NT2/D1 (cell line): Measurements from ENCODE around the gene KMT2A.
A peak's percentile ranks its signal among the peaks of the same experiment; 100 is the strongest.
"Not testable (repeated sequence)": the region's sequence is repeated elsewhere in the genome, so short reads cannot be mapped to it uniquely, and the experiment has no call there.

Experiments used
- DNase-seq: peaks from one replicate; pipeline ENCODE4 v3.0.0-alpha.2; 2011; ENCODE audit warnings: low read depth, low spot score
- H3K27me3 ChIP-seq: 2 replicates; pipeline ENCODE4 v1.6.0; 2011; ENCODE audit warnings: mild to moderate bottlenecking; ENCODE audit not compliant: insufficient read length, insufficient read depth
- H3K36me3 ChIP-seq: 2 replicates; pipeline ENCODE4 v1.6.1; 2011; ENCODE audit warnings: mild to moderate bottlenecking, low read length, mixed read lengths; ENCODE audit not compliant: insufficient read depth, insufficient read length
- H3K4me1 ChIP-seq: 2 replicates; pipeline ENCODE4 v1.5.1; 2011; ENCODE audit not compliant: insufficient read depth, insufficient read length
- H3K4me3 ChIP-seq: 2 replicates; pipeline ENCODE4 v1.5.1; 2011; ENCODE audit warnings: low read depth; ENCODE audit not compliant: insufficient read length
- H3K9ac ChIP-seq: 2 replicates; pipeline ENCODE4 v1.6.0; 2011; ENCODE audit warnings: low read depth; ENCODE audit not compliant: insufficient read length
- H3K9me3 ChIP-seq: 2 replicates; pipeline ENCODE4 v1.5.1; 2011; ENCODE audit warnings: mild to moderate bottlenecking, low read length; ENCODE audit not compliant: insufficient read depth
- SUZ12 ChIP-seq: IDR thresholded peaks from 2 replicates; pipeline ENCODE4 v1.6.1; 2011; ENCODE audit not compliant: insufficient read length, insufficient read depth; ENCODE audit errors: extremely low read depth
- YY1 ChIP-seq: IDR thresholded peaks from 2 replicates; pipeline ENCODE4 v1.6.1; 2011; ENCODE audit not compliant: insufficient read length, insufficient read depth
- ZNF274 ChIP-seq: IDR thresholded peaks from 2 replicates; pipeline ENCODE4 v1.6.1; 2011; ENCODE audit warnings: mild to moderate bottlenecking, low read depth, low read length

The KMT2A gene

DNA sequence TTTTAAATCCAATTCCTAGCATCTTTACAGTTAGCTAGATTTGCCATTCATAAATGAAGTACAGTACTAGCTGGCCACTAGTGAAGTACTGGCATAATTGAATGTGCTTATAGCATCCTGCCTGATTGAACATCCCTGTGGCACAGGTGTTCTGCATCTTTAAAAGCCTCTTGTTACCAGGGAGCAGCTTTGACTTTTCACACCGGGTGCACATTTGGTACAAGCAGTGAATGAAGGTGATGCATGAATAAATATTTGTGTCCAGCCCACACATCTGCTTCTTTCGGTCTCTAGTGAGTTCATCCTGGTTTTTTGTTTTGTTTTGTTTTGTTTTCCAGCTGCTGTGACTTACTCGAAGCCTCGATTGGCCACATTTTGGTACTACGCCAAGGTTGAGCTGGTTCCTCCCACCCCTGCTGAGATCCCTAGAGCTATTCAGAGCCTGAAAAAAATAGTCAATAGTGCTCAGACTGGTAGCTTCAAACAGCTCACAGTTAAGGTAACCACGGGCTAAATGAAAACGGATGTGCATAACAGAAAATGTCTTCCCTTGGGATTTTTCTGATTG lies 29.6 kb upstream of the KMT2A start:
- H3K4me3 ChIP-seq = no peak overlapping the region
- no peak for TF ChIP-seq ZNF274
- TF ChIP-seq SUZ12 = no peak
- no peak for TF ChIP-seq YY1
- H3K4me1 ChIP-seq = no peaks in the 10 kb centered on the region
- H3K9ac ChIP-seq = no peak overlapping the region
- DNase-seq = no peak
- H3K9me3 ChIP-seq = no peaks in the 10 kb centered on the region
- peaks cover 58% of the 10 kb centered on the region for H3K36me3 ChIP-seq
- no peaks in the 10 kb centered on the region for H3K27me3 ChIP-seq

DNA sequence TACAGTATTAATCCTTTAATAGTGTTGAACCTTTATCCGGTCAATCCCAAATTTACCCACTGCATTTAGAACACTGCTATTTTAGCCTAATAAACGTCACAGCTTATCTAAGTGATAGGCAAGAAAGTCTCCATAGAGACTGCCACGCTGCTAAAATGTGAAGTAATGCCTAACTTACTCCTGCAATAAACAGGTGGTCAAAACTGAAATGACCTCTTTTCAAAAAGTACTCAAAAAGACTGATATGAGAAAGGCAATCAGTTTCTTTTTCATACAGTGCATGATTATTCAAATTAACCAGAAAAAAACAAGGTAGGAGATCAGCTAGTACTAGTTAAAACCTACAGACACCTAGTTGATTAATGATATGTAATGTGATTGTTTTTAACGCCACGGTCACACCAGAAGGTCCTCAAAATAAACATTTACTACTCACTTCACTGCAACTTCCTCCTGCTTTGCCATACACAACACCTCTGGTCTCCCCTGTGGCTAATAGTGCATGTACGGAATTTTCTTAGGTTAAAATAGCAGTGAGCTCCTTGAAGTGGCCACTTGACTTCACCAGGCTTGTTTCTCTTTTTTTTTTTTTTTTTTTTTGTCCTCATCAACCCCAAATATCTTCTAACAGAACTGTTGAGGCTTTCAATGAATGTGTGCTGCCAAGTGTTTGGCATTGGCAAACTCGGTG lies 26.1 kb upstream of the KMT2A start:
- TF ChIP-seq YY1 = no peak
- TF ChIP-seq SUZ12 = no peak
- TF ChIP-seq ZNF274 = no peak
- Histone ChIP-seq H3K36me3 (peaks cover 44% of the 10 kb centered on the region), H3K4me3 (no peak overlapping the region), H3K4me1 (no peaks in the 10 kb centered on the region), H3K9me3 (no peaks in the 10 kb centered on the region), H3K9ac (no peak overlapping the region), H3K27me3 (no peaks in the 10 kb centered on the region)
- DNase-seq = no peak

DNA sequence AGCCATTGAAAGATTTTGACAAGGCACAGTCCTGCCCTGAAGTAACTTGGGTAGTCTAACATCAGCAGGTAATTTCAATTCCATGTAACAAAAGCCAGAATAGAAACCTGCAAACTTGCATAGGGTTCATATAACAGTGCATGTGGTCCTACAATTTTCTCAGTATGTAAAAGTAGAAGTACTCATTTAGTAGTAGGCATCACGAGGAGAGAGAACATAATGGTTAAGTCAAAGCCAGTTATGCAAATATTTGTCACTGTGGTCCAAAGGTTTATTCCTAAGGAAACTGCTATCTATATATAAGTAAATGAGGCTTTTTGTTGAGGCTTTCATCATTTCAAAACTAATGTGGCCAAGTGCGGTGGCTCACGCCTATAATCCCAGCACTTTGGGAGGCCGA lies 24.8 kb upstream of the KMT2A start:
- peaks cover 32% of the 10 kb centered on the region for H3K36me3 ChIP-seq
- no peaks in the 10 kb centered on the region for H3K27me3 ChIP-seq
- H3K4me1 ChIP-seq = no peaks in the 10 kb centered on the region
- H3K4me3 ChIP-seq = no peak overlapping the region
- H3K9ac ChIP-seq = no peak overlapping the region
- no peak for DNase-seq
- TF ChIP-seq YY1 (no peak), SUZ12 (no peak), ZNF274 (no peak)
- no peaks in the 10 kb centered on the region for H3K9me3 ChIP-seq

DNA sequence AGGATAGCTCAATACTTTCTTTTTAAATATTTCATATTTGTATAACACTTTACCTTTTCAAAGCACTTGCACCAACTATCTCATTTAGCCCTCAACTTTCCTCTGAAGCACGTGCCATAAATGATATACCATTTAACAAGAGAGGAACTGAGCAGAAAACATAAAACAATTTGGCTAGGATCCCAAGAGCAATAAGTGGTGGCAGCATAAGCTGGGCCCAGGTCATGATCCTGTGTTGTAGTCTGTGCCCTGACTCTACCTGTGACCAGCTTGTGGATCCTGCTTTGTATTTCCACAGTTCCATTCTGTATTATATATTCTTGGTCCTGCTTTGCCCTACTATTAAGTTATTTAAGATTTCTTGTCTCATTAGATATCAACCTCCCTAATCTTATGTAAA lies 23.4 kb upstream of the KMT2A start:
- TF ChIP-seq SUZ12 (no peak), ZNF274 (no peak), YY1 (no peak)
- H3K36me3 ChIP-seq = peaks cover 21% of the 10 kb centered on the region
- H3K4me3 ChIP-seq = no peak overlapping the region
- no peaks in the 10 kb centered on the region for H3K4me1 ChIP-seq
- H3K9ac ChIP-seq = no peak overlapping the region
- DNase-seq = no peak
- no peaks in the 10 kb centered on the region for H3K9me3 ChIP-seq
- H3K27me3 ChIP-seq = no peaks in the 10 kb centered on the region

DNA sequence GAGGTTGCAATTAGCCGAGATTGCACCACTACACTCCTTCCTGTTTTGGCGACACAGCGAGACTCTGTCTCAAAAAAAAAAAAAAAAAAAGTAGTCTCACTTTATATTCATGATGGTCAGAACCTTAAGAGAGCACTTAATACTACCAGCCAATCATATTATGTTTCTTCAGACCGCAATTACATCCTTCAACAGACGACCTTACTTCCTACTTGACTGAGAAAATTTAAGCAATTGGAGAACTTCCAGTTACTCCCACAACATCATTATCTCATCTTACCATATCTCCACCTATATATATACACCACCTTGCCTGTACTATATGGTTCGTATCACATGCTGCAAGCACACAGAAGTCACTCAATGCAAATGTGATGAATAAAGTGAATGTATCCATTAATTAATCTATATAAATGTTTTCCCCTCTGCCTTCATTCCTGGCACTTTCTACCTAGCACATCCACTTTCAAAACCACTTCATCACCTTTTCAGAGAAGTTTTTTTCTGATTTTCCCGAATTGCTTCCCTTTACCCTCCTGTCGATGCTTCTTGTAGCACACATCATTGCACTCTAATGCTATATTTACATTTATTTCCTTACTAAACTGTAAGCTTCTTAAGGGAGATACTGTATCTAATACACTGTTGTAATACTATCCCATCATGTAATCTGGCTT lies 21.1 kb upstream of the KMT2A start:
- no peak overlapping the region for H3K4me3 ChIP-seq
- peaks cover 3% of the 10 kb centered on the region for H3K36me3 ChIP-seq
- peak overlapping the region; percentile 57 for H3K9ac ChIP-seq
- H3K4me1 ChIP-seq = no peaks in the 10 kb centered on the region
- no peak for DNase-seq
- TF ChIP-seq SUZ12 (no peak), YY1 (no peak), ZNF274 (no peak)
- H3K9me3 ChIP-seq = no peaks in the 10 kb centered on the region
- H3K27me3 ChIP-seq = no peaks in the 10 kb centered on the region

DNA sequence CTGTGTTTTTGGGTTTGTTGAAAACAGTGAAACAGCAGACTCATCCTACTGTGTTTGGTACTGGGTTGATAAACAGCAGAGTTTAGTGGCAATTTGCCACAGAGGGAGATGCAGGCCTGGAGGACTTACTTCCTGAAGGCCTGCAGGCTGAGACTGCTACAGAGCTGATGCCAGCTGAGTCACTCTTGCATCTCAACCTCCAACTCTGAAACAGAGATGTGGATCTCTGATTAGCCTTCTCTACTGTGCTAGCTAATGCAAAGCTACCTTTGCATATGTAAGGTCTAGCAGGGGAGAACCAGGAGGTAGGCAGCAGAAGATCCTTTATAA lies 20.6 kb upstream of the KMT2A start:
- no peak overlapping the region for H3K4me3 ChIP-seq
- peak overlapping the region; percentile 57 for H3K9ac ChIP-seq
- DNase-seq = peak; percentile 88
- H3K36me3 ChIP-seq = peaks cover 3% of the 10 kb centered on the region
- H3K9me3 ChIP-seq = no peaks in the 10 kb centered on the region
- H3K27me3 ChIP-seq = no peaks in the 10 kb centered on the region
- H3K4me1 ChIP-seq = no peaks in the 10 kb centered on the region
- TF ChIP-seq YY1 = no peak
- no peak for TF ChIP-seq SUZ12
- TF ChIP-seq ZNF274 = no peak

DNA sequence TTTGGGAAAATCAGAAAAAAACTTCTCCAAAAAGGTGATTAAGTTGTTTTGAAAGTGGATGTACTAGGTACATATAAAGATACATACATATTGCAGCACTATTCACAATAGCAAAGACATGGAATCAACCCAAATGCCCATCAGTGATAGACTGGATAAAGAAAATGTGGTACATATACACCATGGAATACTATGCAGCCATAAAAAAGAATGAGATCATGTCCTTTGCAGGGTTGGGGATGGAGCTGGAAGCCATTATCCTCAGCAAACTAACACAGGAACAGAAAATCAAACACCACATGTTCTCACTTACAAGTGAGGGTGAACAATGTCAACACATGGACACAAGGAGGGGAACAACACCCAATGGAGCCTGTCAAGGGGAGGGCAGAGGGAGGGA lies 19.4 kb upstream of the KMT2A start:
- not testable (repeated sequence) for H3K4me1 ChIP-seq, H3K36me3 ChIP-seq, H3K27me3 ChIP-seq, H3K4me3 ChIP-seq, H3K9me3 ChIP-seq, DNase-seq, H3K9ac ChIP-seq
